ENCODE results near the gene TMF1. TPM values are rescaled to one million over a fixed set of nuclear protein-coding genes. Genes with fewer than 3 reads are reported as not detected.

TMF1 gene, protein sequence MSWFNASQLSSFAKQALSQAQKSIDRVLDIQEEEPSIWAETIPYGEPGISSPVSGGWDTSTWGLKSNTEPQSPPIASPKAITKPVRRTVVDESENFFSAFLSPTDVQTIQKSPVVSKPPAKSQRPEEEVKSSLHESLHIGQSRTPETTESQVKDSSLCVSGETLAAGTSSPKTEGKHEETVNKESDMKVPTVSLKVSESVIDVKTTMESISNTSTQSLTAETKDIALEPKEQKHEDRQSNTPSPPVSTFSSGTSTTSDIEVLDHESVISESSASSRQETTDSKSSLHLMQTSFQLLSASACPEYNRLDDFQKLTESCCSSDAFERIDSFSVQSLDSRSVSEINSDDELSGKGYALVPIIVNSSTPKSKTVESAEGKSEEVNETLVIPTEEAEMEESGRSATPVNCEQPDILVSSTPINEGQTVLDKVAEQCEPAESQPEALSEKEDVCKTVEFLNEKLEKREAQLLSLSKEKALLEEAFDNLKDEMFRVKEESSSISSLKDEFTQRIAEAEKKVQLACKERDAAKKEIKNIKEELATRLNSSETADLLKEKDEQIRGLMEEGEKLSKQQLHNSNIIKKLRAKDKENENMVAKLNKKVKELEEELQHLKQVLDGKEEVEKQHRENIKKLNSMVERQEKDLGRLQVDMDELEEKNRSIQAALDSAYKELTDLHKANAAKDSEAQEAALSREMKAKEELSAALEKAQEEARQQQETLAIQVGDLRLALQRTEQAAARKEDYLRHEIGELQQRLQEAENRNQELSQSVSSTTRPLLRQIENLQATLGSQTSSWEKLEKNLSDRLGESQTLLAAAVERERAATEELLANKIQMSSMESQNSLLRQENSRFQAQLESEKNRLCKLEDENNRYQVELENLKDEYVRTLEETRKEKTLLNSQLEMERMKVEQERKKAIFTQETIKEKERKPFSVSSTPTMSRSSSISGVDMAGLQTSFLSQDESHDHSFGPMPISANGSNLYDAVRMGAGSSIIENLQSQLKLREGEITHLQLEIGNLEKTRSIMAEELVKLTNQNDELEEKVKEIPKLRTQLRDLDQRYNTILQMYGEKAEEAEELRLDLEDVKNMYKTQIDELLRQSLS
- 10 to 100 TPM; 34.7 to 49.2 TPM for total RNA-seq

- TF ChIP-seq, protein P1, sequence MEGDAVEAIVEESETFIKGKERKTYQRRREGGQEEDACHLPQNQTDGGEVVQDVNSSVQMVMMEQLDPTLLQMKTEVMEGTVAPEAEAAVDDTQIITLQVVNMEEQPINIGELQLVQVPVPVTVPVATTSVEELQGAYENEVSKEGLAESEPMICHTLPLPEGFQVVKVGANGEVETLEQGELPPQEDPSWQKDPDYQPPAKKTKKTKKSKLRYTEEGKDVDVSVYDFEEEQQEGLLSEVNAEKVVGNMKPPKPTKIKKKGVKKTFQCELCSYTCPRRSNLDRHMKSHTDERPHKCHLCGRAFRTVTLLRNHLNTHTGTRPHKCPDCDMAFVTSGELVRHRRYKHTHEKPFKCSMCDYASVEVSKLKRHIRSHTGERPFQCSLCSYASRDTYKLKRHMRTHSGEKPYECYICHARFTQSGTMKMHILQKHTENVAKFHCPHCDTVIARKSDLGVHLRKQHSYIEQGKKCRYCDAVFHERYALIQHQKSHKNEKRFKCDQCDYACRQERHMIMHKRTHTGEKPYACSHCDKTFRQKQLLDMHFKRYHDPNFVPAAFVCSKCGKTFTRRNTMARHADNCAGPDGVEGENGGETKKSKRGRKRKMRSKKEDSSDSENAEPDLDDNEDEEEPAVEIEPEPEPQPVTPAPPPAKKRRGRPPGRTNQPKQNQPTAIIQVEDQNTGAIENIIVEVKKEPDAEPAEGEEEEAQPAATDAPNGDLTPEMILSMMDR (IDR thresholded peaks at IDR 0.05) = no peak
- H3K4me1 ChIP-seq (ENCODE audit: control insufficient read depth in 1 of 2, low read depth in 2 of 2) = peaks cover 24 to 41% of the 10 kb centered on the region in 2 donors
- H3K4me3 ChIP-seq = peak within 1 kb of the TSS; percentile 99
- peak within 1 kb of the TSS; percentile 94 to 98 for H3K27ac ChIP-seq
- no peaks in the 10 kb centered on the region for H3K9me3 ChIP-seq
- peak; percentile 98 for DNase-seq (ENCODE audit: low spot score)
- no peaks in the 10 kb centered on the region for H3K36me3 ChIP-seq
- H3K27me3 ChIP-seq (replicated peaks; ENCODE audit: insufficient read depth) = no peaks in the 10 kb centered on the region
- peak; percentile 97 for ATAC-seq (ENCODE audit: insufficient number of reproducible peaks, low FRiP score, low read depth)
Measured at GRCh38 chr3:69051756-69052471, at the start of gene TMF1. TMF1 (minus strand) TSS chr3:69052333; CDS start chr3:69052086, 247 bp downstream.

GRCh38 chr3:69099576-69099975, 47.4 kb upstream of the TMF1 start:
- TF ChIP-seq, protein P1 (IDR thresholded peaks at IDR 0.05) = no peak
- ATAC-seq (ENCODE audit: insufficient number of reproducible peaks, low FRiP score, low read depth) = no peak
- H3K4me1 ChIP-seq (ENCODE audit: control insufficient read depth in 1 of 2, low read depth in 2 of 2) = peaks cover 39 to 56% of the 10 kb centered on the region in 2 donors

GRCh38 chr3:69097407-69098086, 45.4 kb upstream of the TMF1 start:
- TF ChIP-seq, protein P1 (IDR thresholded peaks at IDR 0.05) = no peak
- no peak overlapping the region for H3K4me3 ChIP-seq
- ATAC-seq (ENCODE audit: insufficient number of reproducible peaks, low FRiP score, low read depth) (no peak), DNase-seq (ENCODE audit: low spot score) (no peak)
- H3K4me1 ChIP-seq (ENCODE audit: control insufficient read depth in 1 of 2, low read depth in 2 of 2) = peaks cover 59 to 76% of the 10 kb centered on the region in 2 donors
- no peaks in the 10 kb centered on the region for H3K9me3 ChIP-seq
- peaks cover 6% of the 10 kb centered on the region for H3K36me3 ChIP-seq
- H3K27me3 ChIP-seq (replicated peaks; ENCODE audit: insufficient read depth) = no peaks in the 10 kb centered on the region
- H3K27ac ChIP-seq = peak overlapping the region; percentile 62 to 71

More at GRCh38 chr3:69099576-69099975, 47.4 kb upstream of the TMF1 start:
- Histone ChIP-seq H3K4me3 (no peak overlapping the region), H3K27me3 (replicated peaks; ENCODE audit: insufficient read depth) (no peaks in the 10 kb centered on the region), H3K9me3 (no peaks in the 10 kb centered on the region), H3K27ac (peak overlapping the region in 1 of 2 donors; percentile 9), H3K36me3 (peaks cover 10% of the 10 kb centered on the region)
- DNase-seq (ENCODE audit: low spot score) = no peak

GRCh38 chr3:69096299-69096698, 44.2 kb upstream of the TMF1 start:
- TF ChIP-seq, protein P1 (IDR thresholded peaks at IDR 0.05) = no peak
- H3K9me3 ChIP-seq = no peaks in the 10 kb centered on the region
- H3K4me1 ChIP-seq (ENCODE audit: control insufficient read depth in 1 of 2, low read depth in 2 of 2) = peaks cover 71 to 86% of the 10 kb centered on the region in 2 donors
- no peak for DNase-seq (ENCODE audit: low spot score)
- peak overlapping the region; percentile 1 for H3K4me3 ChIP-seq
- H3K36me3 ChIP-seq = no peaks in the 10 kb centered on the region
- H3K27me3 ChIP-seq (replicated peaks; ENCODE audit: insufficient read depth) = no peaks in the 10 kb centered on the region
- no peak for ATAC-seq (ENCODE audit: insufficient number of reproducible peaks, low FRiP score, low read depth)
- peak overlapping the region; percentile 71 to 72 for H3K27ac ChIP-seq
